Left lung (tissue), 10 donors: ENCODE data around the gene DUSP18. TPM values are rescaled to one million over a fixed set of nuclear protein-coding genes. Genes with fewer than 3 reads are reported as not detected.
"Not testable (repeated sequence)": the region's sequence is repeated elsewhere in the genome, so short reads cannot be mapped to it uniquely, and the experiment has no call there.

ENCODE experiments used
- ATAC-seq: fragments of 200-7000 bp; cut with Tn5 transposase; one replicate; pipeline ENCODE4 v1.9.1; 2020; ENCODE audit warnings: moderate library complexity
- DNase-seq, 4 donors: peaks; one replicate each; pipeline ENCODE4 v3.0.0-alpha.2; 2013 to 2020
- H3K27ac ChIP-seq, 2 donors: fragments of 200-600 bp; sonication (generic) in 1 of 2; one replicate each; pipeline versions ENCODE4 v1.5.0 to v1.8.0; 2020 to 2021
- H3K27me3 ChIP-seq, 2 donors: fragments of 200-600 bp; sonication (generic) in 1 of 2; one replicate each; pipeline versions ENCODE4 v1.5.0 to v1.8.0; 2020 to 2021
- H3K36me3 ChIP-seq, 2 donors: fragments of 200-600 bp; sonication (generic) in 1 of 2; one replicate each; pipeline versions ENCODE4 v1.5.0 to v1.8.0; 2020 to 2021
- H3K4me1 ChIP-seq, 2 donors: fragments of 200-600 bp; one replicate each; pipeline ENCODE4 v1.8.0; 2021
- H3K4me3 ChIP-seq, 2 donors: fragments of 200-600 bp; sonication (generic) in 1 of 2; one replicate each; pipeline versions ENCODE4 v1.5.0 to v1.8.0; 2020 to 2021; ENCODE audit warnings: mild to moderate bottlenecking in 1 of 2
- H3K9me3 ChIP-seq, 2 donors: fragments of 200-600 bp; sonication (generic) in 1 of 2; one replicate each; pipeline versions ENCODE4 v1.5.0 to v1.8.0; 2020 to 2021
- intact Hi-C, 2 donors: fragments of 100-400 bp; cut with DNase I; formaldehyde crosslinking; loops; one replicate each; pipeline versions ENCODE4 v1.11.2 to v1.14.2; 2022
- polyA plus RNA-seq, 6 donors: library from polyadenylated mRNA; unstranded; fragments of 120-200 nt; gene quantifications; one replicate each; pipeline ENCODE4 v1.2.1, GENCODE V29; 2013; ENCODE audit not compliant: insufficient read length in 6 of 6
- total RNA-seq, 2 donors: library from RNA; stranded (reverse); fragmentation: NEBNext Ultra II Directional; extraction: Animal tissue kit (Norgen Biotek cat#: 25700); gene quantifications; one replicate each; pipeline ENCODE4 v1.2.1, GENCODE V29; 2021
- TF ChIP-seq, protein P1 (sequence below), 2 donors: fragments of 200-600 bp; sonication (generic) in 1 of 2; IDR thresholded peaks; one replicate each; pipeline versions ENCODE4 v1.5.0 to v1.8.0; 2021; ENCODE audit warnings: antibody characterized with exemption in 2 of 2
- donor health status: DM: no; HTN: yes; CAD: no.
- donor health status: DM: no; HTN: no; CAD: no.

DUSP18 gene
- total and polyA plus RNA-seq, 8 donors = 10.0 to 23.9 (median 13.1) TPM

DNA sequence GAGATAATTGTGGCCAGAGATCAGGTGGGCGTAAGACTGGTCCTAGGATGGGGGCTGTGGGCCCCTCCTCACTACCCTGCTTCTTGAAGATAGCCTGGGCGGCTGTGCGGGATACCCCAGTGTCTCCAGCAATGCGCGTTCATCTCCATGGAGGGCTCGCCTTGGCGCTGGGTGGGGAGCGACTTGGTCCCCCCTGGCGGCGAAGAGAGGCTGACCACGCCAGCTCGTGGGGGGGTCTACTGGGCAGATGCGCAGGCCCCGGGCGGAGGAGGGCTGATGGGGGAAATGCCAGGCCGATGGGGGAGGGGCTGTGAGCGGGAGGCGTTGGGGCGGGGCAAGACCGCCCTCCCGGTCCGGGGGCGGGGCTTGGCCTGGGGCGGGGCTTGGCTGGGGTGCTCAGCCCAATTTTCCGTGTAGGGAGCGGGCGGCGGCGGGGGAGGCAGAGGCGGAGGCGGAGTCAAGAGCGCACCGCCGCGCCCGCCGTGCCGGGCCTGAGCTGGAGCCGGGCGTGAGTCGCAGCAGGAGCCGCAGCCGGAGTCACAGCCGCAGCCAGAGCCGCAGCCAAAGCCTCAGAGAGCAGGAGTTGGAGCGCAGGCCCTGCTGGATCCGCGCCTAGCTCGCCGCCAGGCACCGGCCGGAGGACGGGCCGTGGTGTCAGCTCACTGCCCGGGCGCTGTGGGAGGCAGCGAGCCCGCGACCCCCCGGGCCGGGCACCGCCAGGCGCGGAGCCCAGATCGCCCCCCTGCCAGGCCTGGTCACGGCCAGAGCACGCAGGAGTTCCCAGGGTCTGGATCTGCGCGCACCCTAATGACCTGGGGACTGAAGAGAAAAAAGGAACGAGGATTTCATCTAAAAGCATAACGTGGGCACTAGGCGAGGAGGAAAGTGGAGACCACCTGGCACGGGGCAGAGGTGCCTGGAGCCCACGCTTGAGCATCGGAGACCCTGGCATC, 32.1 kb downstream of the DUSP18 start, which contains the start of gene SLC35E4:
TSS of gene SLC35E4 (plus strand) at position 509 of the 953 bp plus-strand sequence. CDS start 670 bp downstream, outside the sequence.
- peak; percentile 96 for ATAC-seq

DNA sequence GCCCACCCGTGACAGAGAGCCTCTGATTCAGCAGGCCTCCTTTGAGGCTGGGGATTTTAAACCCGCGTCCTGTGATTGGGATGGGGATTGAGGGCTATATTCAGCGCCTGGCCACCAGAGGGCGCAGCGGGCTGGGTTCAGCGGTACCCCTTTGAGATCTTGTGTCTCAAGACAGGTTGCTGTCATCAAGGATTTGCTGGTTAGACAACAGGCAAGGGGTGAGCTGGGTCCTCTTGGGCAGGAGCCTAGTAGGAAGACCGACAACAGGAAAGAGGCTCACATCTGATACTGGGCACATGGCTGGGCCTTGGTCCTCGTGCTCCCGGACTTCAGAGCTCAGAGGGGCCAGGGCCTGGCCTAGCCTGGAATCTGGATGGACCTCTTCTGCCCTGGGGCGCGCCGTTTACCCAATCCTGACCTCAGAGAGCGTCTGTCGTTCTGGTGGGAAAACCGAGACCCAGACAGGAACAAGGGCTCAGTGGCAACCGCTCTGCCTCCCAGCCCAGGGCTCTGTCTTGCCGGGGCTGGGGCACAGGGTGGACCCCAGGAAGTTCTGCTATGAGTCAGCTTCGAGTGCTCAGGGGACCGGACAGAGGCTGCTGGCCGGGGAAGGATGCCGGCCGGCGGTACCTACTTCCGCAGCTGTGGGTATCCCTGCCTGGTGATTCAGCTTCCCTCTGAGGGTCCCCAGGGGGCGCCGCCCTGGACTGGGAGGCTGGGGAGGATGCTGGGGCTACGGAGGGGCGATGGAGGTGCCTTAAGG, 33.0 kb downstream of the DUSP18 start:
- Histone ChIP-seq H3K27ac (peak overlapping the region; percentile 89 to 95), H3K4me3 (peak overlapping the region; percentile 14 to 61), H3K27me3 (peaks cover 0 to 9% of the 10 kb centered on the region in 2 donors), H3K4me1 (peaks cover 25 to 36% of the 10 kb centered on the region in 2 donors), H3K36me3 (no peaks in the 10 kb centered on the region), H3K9me3 (no peaks in the 10 kb centered on the region)
- intact Hi-C loops = loop anchor here in 1 of 2 donors (10.0 kb wide), 2 partner anchors 120 to 290 kb away; no protein-coding TSS in a partner anchor
- ATAC-seq (peak; percentile 82), DNase-seq (peak; percentile 81 to 97 (median 86))
- TF ChIP-seq, protein P1, sequence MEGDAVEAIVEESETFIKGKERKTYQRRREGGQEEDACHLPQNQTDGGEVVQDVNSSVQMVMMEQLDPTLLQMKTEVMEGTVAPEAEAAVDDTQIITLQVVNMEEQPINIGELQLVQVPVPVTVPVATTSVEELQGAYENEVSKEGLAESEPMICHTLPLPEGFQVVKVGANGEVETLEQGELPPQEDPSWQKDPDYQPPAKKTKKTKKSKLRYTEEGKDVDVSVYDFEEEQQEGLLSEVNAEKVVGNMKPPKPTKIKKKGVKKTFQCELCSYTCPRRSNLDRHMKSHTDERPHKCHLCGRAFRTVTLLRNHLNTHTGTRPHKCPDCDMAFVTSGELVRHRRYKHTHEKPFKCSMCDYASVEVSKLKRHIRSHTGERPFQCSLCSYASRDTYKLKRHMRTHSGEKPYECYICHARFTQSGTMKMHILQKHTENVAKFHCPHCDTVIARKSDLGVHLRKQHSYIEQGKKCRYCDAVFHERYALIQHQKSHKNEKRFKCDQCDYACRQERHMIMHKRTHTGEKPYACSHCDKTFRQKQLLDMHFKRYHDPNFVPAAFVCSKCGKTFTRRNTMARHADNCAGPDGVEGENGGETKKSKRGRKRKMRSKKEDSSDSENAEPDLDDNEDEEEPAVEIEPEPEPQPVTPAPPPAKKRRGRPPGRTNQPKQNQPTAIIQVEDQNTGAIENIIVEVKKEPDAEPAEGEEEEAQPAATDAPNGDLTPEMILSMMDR (IDR thresholded peaks at IDR 0.05) = peak; percentile 94 to 96

More for the DNA sequence above, 32.1 kb downstream of the DUSP18 start, which contains the start of gene SLC35E4:
- H3K36me3 ChIP-seq = no peaks in the 10 kb centered on the region
- H3K9me3 ChIP-seq = no peaks in the 10 kb centered on the region
- peaks cover 0 to 9% of the 10 kb centered on the region in 2 donors for H3K27me3 ChIP-seq
- peak within 1 kb of the TSS; percentile 89 to 95 for H3K27ac ChIP-seq
- TF ChIP-seq, protein P1 (IDR thresholded peaks at IDR 0.05) = peak in 1 of 2 donors; percentile 36
- peak within 1 kb of the TSS; percentile 53 to 61 for H3K4me3 ChIP-seq
- peaks cover 25 to 36% of the 10 kb centered on the region in 2 donors for H3K4me1 ChIP-seq
- intact Hi-C loops = loop anchor here in 1 of 2 donors (10.0 kb wide), 2 partner anchors 119 to 289 kb away; no protein-coding TSS in a partner anchor
- peak; percentile 79 to 99 (median 94) for DNase-seq

DNA sequence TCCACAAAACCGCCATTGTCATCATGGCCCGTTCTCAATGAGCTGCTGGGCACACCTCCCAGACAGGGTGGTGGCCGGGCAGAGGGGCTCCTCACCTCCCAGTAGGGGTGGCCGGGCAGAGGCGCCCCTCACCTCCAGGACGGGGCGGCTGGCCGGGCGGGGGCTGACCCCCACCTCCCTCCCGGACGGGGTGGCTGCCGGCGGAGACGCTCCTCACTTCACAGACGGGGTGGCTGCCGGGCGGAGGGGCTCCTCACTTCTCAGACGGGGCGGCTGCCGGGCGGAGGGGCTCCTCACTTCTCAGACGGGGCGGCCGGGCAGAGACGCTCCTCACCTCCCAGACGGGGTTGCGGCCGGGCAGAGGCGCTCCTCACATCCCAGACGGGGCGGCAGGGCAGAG, 36.2 kb downstream of the DUSP18 start:
- H3K27me3 ChIP-seq, ATAC-seq, DNase-seq, H3K9me3 ChIP-seq, H3K27ac ChIP-seq, H3K4me3 ChIP-seq, H3K36me3 ChIP-seq: not testable (repeated sequence)
- H3K4me1 ChIP-seq = peaks cover 14 to 23% of the 10 kb centered on the region in 2 donors
- intact Hi-C loops = loop anchor here in 1 of 2 donors (10.0 kb wide), 2 partner anchors 123 to 293 kb away; no protein-coding TSS in a partner anchor

DNA sequence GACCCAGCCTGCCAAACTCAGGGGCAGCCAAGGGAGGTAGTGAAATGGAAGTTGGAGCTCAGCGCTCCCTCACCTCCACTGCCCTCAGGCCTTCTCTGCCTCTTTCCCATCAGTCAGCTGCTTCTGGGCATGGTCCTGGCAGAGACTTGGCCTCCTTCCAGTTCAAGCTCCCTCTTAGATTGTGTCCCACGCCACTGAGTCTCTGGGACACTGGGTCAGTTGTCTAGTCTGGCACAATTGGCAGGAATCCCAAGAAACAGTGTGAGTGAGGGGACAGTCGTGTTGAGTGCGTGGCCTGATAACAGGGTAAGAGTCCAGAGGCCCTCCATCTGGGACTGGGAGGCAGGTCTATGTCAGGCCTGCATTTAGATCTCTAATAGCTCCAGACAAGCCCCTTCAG, 39.2 kb downstream of the DUSP18 start:
- DNase-seq (no peak), ATAC-seq (no peak)
- TF ChIP-seq, protein P1 (IDR thresholded peaks at IDR 0.05) = no peak
- Histone ChIP-seq H3K27me3 (no peaks in the 10 kb centered on the region), H3K36me3 (no peaks in the 10 kb centered on the region), H3K9me3 (no peaks in the 10 kb centered on the region), H3K27ac (no peak overlapping the region), H3K4me1 (no peaks in the 10 kb centered on the region), H3K4me3 (no peak overlapping the region)
- intact Hi-C loops = no loop called here

GRCh38 chr22:30627471-30627870, 40.2 kb downstream of the DUSP18 start:
- Histone ChIP-seq H3K27ac (no peak overlapping the region), H3K4me3 (no peak overlapping the region), H3K9me3 (no peaks in the 10 kb centered on the region), H3K4me1 (no peaks in the 10 kb centered on the region), H3K36me3 (no peaks in the 10 kb centered on the region), H3K27me3 (no peaks in the 10 kb centered on the region)
- DNase-seq (no peak), ATAC-seq (no peak)
- TF ChIP-seq, protein P1 (IDR thresholded peaks at IDR 0.05) = no peak
- intact Hi-C loops = no loop called here
